ENCODE measurements around the gene LRP5. TPM values are rescaled to one million over a fixed set of nuclear protein-coding genes. Genes with fewer than 3 reads are reported as not detected.

LRP5 gene
- total RNA-seq, 1 experiment from 2014 or later = 55.2 TPM

DNA sequence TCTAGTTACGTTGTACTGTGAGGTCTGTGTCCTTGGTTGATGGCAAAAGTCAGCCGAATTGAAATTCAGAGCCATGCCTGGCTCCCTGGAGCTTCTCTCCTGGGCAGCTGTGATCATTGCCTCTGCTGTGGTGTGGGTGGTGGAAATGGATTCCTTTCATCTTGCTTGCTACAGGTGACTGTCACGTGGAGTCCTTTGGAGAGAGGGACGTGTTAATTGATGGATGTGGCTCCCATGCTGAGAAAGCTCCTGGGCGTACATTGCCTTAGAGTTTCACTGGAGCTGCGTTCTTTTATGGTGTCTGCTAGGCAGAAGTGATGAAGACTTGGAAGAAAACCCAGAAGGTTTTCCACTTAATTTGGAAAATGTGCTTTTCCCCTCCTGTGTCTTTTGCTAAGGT is 106.3 kb downstream of the LRP5 start:
- Histone ChIP-seq H3K27ac (ENCODE audit: low read depth, low read length) (no peak overlapping the region), H3K4me3 (replicated peaks in 1 of 2; ENCODE audit: low read depth in 1 of 2, low read length in 2 of 2) (no peak overlapping the region), H4K20me1 (ENCODE audit: insufficient read depth) (no peaks in the 10 kb centered on the region), H3K27me3 (ENCODE audit: insufficient read depth, low read length) (no peaks in the 10 kb centered on the region), H3K4me2 (ENCODE audit: low read length) (no peak overlapping the region), H3K79me2 (ENCODE audit: insufficient read depth, low read length) (0 out of 2 replicates have a peak, but pooled peaks cover 2% of the 10 kb centered on the region), H3K9me2 (ENCODE audit: insufficient read depth) (no peaks in the 10 kb centered on the region), H3K9me3 (ENCODE audit: control insufficient read depth in 1 of 2, insufficient read depth in 1 of 2, low read depth in 1 of 2, low read length in 2 of 2) (no peaks in the 10 kb centered on the region), H3K4me1 (ENCODE audit: control insufficient read depth in 1 of 2, insufficient read depth in 2 of 2, low read length in 2 of 2) (no peaks in the 10 kb centered on the region), H3K36me3 (ENCODE audit: control insufficient read depth in 1 of 2, insufficient read depth in 2 of 2, low read length in 2 of 2) (peaks cover 6 to 9% of the 10 kb centered on the region in 2 experiments; a peak in 2 of 4 replicates), H2AFZ (ENCODE audit: low read depth, low read length, poor library complexity, severe bottlenecking) (no peak overlapping the region), H3K9ac (ENCODE audit: low read length) (no peak overlapping the region)
- intact Hi-C loops (cut with micrococcal nuclease) = no loop called here
- TF ChIP-seq EGR1 (IDR thresholded peaks at IDR 0.05; ENCODE audit: low read depth) = no peak
- POLR2A ChIA-PET = no interaction called here
- BruUV-seq (replicated peaks) = no TSS peak
- RAD21 ChIA-PET (ENCODE audit: low non-redundant PET in 1 of 2, low total read pairs in 2 of 2, uncharacterized antibody in 2 of 2, unreplicated experiment in 2 of 2) = no interaction called here
- CTCF ChIA-PET = no interaction called here
- DNase-seq (ENCODE audit: low read depth, low spot score) = no peak
- no peak for ATAC-seq

DNA sequence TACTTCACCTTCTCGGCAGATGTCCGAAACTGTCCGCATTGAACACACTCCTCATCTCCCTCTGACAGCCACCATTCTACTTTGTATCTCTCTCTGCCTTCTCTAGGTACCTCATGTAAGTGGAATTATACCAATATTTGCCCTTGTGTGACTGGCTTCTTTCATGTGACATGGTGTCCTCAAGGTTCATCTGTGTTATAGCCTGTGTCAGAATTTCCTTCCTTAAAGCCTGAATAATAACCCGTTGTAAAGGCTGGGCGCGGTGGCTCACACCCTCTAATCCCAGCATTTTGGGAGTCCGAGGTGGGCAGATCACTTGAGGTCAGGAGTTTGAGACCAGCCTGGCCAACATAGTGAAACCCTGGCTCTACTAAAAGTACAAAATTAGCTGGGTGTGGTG is 107.8 kb downstream of the LRP5 start:
- intact Hi-C loops (cut with micrococcal nuclease) = no loop called here
- CTCF ChIA-PET = no interaction called here
- Histone ChIP-seq H3K9me3 (ENCODE audit: control insufficient read depth in 1 of 2, insufficient read depth in 1 of 2, low read depth in 1 of 2, low read length in 2 of 2) (no peaks in the 10 kb centered on the region), H3K4me2 (ENCODE audit: low read length) (no peak overlapping the region), H3K79me2 (ENCODE audit: insufficient read depth, low read length) (0 out of 2 replicates have a peak, but pooled peaks cover 2% of the 10 kb centered on the region), H3K4me3 (replicated peaks in 1 of 2; ENCODE audit: low read depth in 1 of 2, low read length in 2 of 2) (no peak overlapping the region), H3K27ac (ENCODE audit: low read depth, low read length) (no peak overlapping the region), H4K20me1 (ENCODE audit: insufficient read depth) (no peaks in the 10 kb centered on the region), H3K9me2 (ENCODE audit: insufficient read depth) (no peaks in the 10 kb centered on the region), H3K4me1 (ENCODE audit: control insufficient read depth in 1 of 2, insufficient read depth in 2 of 2, low read length in 2 of 2) (no peaks in the 10 kb centered on the region), H2AFZ (ENCODE audit: low read depth, low read length, poor library complexity, severe bottlenecking) (no peak overlapping the region), H3K36me3 (ENCODE audit: control insufficient read depth in 1 of 2, insufficient read depth in 2 of 2, low read length in 2 of 2) (peaks cover 6% of the 10 kb centered on the region in 2 experiments; a peak in 2 of 4 replicates), H3K27me3 (ENCODE audit: insufficient read depth, low read length) (no peaks in the 10 kb centered on the region), H3K9ac (ENCODE audit: low read length) (no peak overlapping the region)
- DNase-seq (ENCODE audit: low read depth, low spot score) (no peak), ATAC-seq (no peak)
- POLR2A ChIA-PET = no interaction called here
- no TSS peak for BruUV-seq (replicated peaks)
- RAD21 ChIA-PET (ENCODE audit: low non-redundant PET in 1 of 2, low total read pairs in 2 of 2, uncharacterized antibody in 2 of 2, unreplicated experiment in 2 of 2) = no interaction called here
- TF ChIP-seq RAD21 (IDR thresholded peaks at IDR 0.05; ENCODE audit: low read depth) (no peak), POLR2A (IDR thresholded peaks at IDR 0.05; ENCODE audit: borderline replicate concordance, extremely low read depth, insufficient read depth, insufficient read length) (no peak), YY1 (IDR thresholded peaks at IDR 0.05; ENCODE audit: extremely low read depth, insufficient replicate concordance, low read depth, low read length) (no peak), EZH2phosphoT487 (IDR thresholded peaks at IDR 0.05; ENCODE audit: borderline replicate concordance) (no peak), FOSL1 (IDR thresholded peaks at IDR 0.05; ENCODE audit: low read depth) (no peak), JUND (IDR thresholded peaks at IDR 0.05) (no peak), CBX3 (IDR thresholded peaks at IDR 0.05; ENCODE audit: low read depth) (no peak), SIN3A (IDR thresholded peaks at IDR 0.05; ENCODE audit: low read depth) (no peak), ZFX (IDR thresholded peaks at IDR 0.05) (no peak), EZH2 (IDR thresholded peaks at IDR 0.05) (no peak)
- TF ChIP-seq, protein P1, sequence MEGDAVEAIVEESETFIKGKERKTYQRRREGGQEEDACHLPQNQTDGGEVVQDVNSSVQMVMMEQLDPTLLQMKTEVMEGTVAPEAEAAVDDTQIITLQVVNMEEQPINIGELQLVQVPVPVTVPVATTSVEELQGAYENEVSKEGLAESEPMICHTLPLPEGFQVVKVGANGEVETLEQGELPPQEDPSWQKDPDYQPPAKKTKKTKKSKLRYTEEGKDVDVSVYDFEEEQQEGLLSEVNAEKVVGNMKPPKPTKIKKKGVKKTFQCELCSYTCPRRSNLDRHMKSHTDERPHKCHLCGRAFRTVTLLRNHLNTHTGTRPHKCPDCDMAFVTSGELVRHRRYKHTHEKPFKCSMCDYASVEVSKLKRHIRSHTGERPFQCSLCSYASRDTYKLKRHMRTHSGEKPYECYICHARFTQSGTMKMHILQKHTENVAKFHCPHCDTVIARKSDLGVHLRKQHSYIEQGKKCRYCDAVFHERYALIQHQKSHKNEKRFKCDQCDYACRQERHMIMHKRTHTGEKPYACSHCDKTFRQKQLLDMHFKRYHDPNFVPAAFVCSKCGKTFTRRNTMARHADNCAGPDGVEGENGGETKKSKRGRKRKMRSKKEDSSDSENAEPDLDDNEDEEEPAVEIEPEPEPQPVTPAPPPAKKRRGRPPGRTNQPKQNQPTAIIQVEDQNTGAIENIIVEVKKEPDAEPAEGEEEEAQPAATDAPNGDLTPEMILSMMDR (IDR thresholded peaks at IDR 0.05 in 2 of 3, conservative IDR thresholded peaks at IDR 0.05 in 1 of 3; ENCODE audit: borderline replicate concordance in 1 of 3, insufficient read depth in 1 of 3, low read depth in 2 of 3, low read length in 2 of 3) = no peak
- TF ChIP-seq, protein P2, sequence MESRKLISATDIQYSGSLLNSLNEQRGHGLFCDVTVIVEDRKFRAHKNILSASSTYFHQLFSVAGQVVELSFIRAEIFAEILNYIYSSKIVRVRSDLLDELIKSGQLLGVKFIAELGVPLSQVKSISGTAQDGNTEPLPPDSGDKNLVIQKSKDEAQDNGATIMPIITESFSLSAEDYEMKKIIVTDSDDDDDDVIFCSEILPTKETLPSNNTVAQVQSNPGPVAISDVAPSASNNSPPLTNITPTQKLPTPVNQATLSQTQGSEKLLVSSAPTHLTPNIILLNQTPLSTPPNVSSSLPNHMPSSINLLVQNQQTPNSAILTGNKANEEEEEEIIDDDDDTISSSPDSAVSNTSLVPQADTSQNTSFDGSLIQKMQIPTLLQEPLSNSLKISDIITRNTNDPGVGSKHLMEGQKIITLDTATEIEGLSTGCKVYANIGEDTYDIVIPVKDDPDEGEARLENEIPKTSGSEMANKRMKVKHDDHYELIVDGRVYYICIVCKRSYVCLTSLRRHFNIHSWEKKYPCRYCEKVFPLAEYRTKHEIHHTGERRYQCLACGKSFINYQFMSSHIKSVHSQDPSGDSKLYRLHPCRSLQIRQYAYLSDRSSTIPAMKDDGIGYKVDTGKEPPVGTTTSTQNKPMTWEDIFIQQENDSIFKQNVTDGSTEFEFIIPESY (IDR thresholded peaks at IDR 0.05; ENCODE audit: extremely low read depth, insufficient replicate concordance, low read length) = no peak
- TF ChIP-seq, protein P3, sequence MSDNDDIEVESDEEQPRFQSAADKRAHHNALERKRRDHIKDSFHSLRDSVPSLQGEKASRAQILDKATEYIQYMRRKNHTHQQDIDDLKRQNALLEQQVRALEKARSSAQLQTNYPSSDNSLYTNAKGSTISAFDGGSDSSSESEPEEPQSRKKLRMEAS (IDR thresholded peaks at IDR 0.05) = no peak

Data from HCT116 (cell line).